Calu3 (cell line): ENCODE results near the gene ARGLU1. TPM values are rescaled to one million over a fixed set of nuclear protein-coding genes. Genes with fewer than 3 reads are reported as not detected.
"Not testable (repeated sequence)": the region's sequence is repeated elsewhere in the genome, so short reads cannot be mapped to it uniquely, and the experiment has no call there.

Experiments used
- BruUV-seq: library from RNA; stranded (reverse); fragments of 400-500 nt; replicated peaks from 2 replicates; lab custom pipeline; 2021; lab: Mats Ljungman, UMichigan
- CTCF ChIA-PET: fragments of 300-600 bp; sonication (Branson Sonifier 250); formaldehyde crosslinking; loops from one replicate; lab custom pipeline; 2022; ENCODE audit warnings: antibody characterized with exemption; lab: Charles Lee
- DNase-seq: peaks from one replicate; pipeline ENCODE4 v3.0.0; 2022
- H3K27ac Mint-ChIP-seq: one replicate; pipeline ENCODE4 v1.8.0; 2022; ENCODE audit warnings: mixed read lengths; ENCODE audit not compliant: unreplicated experiment
- H3K27me3 Mint-ChIP-seq: one replicate; pipeline ENCODE4 v1.8.0; 2022; ENCODE audit warnings: mixed read lengths; ENCODE audit not compliant: unreplicated experiment
- H3K36me3 Mint-ChIP-seq: one replicate; pipeline ENCODE4 v1.8.0; 2022; ENCODE audit warnings: mild to moderate bottlenecking, moderate library complexity, mixed read lengths; ENCODE audit not compliant: insufficient read depth, unreplicated experiment
- H3K4me1 Mint-ChIP-seq: one replicate; pipeline ENCODE4 v1.8.0; 2022; ENCODE audit warnings: mild to moderate bottlenecking, low read depth, mixed read lengths; ENCODE audit not compliant: unreplicated experiment
- H3K4me3 Mint-ChIP-seq: one replicate; pipeline ENCODE4 v1.8.0; 2022; ENCODE audit warnings: mild to moderate bottlenecking, low read depth, moderate library complexity, mixed read lengths; ENCODE audit not compliant: unreplicated experiment
- H3K9me3 Mint-ChIP-seq: one replicate; pipeline ENCODE4 v1.8.0; 2022; ENCODE audit warnings: low read depth, mixed read lengths; ENCODE audit not compliant: unreplicated experiment
- intact Hi-C: fragments of 100-400 bp; cut with micrococcal nuclease; formaldehyde crosslinking; loops from one replicate; pipeline ENCODE4 v1.10.0; 2022; ENCODE audit not compliant: unreplicated experiment
- total RNA-seq: library from RNA; stranded (reverse); gene quantifications from 2 replicates; pipeline ENCODE4 v1.2.3, GENCODE V29; 2022
- TF ChIP-seq, protein P1 (sequence below): fragments of 200-600 bp; IDR thresholded peaks from one replicate; pipeline ENCODE4 v1.8.0; 2022; ENCODE audit warnings: antibody characterized with exemption; ENCODE audit not compliant: unreplicated experiment

Gene ARGLU1
- total RNA-seq, 1 experiment from 2014 or later = 28.8 TPM

DNA sequence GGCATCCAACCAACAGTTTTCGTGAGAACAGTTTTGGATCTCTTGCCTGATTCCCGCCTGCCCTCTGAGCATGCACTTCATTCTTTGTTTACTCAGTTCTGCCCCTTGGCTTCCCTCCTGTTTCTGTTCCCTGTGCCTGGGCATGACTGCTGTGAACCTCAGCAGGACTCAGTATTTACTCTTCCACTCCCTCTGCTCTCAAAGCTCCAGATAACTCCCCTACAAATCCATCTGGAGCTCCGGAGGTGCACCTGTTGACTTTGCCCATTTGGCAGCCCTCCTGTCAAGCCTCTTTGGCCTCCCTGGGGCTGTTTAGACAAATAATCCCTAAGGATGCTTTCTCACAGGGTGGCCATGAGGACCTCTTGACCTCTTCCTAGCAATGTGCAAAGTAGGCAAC is 34.2 kb upstream of the ARGLU1 start:
- CTCF ChIA-PET = no interaction called here
- Mint-ChIP-seq H3K4me1 (no peaks in the 10 kb centered on the region), H3K27me3 (no peaks in the 10 kb centered on the region), H3K36me3 (no peaks in the 10 kb centered on the region), H3K9me3 (peaks cover 4% of the 10 kb centered on the region), H3K27ac (no peak overlapping the region), H3K4me3 (no peak overlapping the region)
- TF ChIP-seq, protein P1, sequence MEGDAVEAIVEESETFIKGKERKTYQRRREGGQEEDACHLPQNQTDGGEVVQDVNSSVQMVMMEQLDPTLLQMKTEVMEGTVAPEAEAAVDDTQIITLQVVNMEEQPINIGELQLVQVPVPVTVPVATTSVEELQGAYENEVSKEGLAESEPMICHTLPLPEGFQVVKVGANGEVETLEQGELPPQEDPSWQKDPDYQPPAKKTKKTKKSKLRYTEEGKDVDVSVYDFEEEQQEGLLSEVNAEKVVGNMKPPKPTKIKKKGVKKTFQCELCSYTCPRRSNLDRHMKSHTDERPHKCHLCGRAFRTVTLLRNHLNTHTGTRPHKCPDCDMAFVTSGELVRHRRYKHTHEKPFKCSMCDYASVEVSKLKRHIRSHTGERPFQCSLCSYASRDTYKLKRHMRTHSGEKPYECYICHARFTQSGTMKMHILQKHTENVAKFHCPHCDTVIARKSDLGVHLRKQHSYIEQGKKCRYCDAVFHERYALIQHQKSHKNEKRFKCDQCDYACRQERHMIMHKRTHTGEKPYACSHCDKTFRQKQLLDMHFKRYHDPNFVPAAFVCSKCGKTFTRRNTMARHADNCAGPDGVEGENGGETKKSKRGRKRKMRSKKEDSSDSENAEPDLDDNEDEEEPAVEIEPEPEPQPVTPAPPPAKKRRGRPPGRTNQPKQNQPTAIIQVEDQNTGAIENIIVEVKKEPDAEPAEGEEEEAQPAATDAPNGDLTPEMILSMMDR = no peak
- no peak for DNase-seq
- intact Hi-C loops = no loop called here
- no TSS peak for BruUV-seq

DNA sequence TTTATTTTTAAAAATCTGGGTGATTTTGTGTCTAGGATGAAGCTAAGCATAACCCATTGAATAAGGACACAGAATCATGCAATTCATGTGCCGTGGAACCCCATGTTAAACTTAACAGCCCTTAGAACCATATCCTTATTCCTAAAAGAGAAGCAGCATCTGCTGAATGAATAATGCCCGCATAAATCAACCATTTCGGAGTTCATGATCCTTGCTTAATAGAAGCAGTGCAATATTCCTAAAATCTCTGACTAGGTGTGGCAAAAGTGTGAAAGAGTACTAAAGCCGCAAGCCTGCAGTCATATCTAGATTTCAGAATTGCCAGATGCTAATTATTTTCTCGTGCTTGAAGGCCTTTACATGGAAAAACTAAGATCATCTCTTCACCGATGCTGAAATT is 33.6 kb upstream of the ARGLU1 start:
- Mint-ChIP-seq H3K9me3 (peaks cover 4% of the 10 kb centered on the region), H3K4me1 (no peaks in the 10 kb centered on the region), H3K27me3 (no peaks in the 10 kb centered on the region), H3K4me3 (no peak overlapping the region), H3K36me3 (no peaks in the 10 kb centered on the region), H3K27ac (no peak overlapping the region)
- CTCF ChIA-PET = no interaction called here
- DNase-seq = no peak
- intact Hi-C loops = no loop called here
- no TSS peak for BruUV-seq
- TF ChIP-seq, protein P1 = no peak

DNA sequence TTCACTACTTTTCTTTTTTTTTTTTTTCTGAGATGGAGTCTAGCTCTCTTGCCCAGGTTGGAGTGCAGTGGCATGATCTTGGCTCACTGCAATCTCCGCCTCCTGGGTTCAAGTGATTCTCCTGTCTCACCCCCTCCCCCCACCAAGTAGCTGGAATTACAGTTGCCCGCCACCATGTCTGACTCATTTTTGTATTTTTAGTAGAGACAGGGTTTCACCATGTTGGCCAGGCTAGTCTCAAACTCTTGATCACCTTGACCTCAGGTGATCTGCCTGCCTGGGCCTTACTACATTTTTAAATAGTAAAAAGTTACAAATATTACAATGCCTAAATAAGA is 32.8 kb upstream of the ARGLU1 start:
- intact Hi-C loops, H3K27ac Mint-ChIP-seq, H3K9me3 Mint-ChIP-seq, CTCF ChIA-PET, H3K36me3 Mint-ChIP-seq, H3K4me1 Mint-ChIP-seq, H3K27me3 Mint-ChIP-seq, DNase-seq, H3K4me3 Mint-ChIP-seq, BruUV-seq: not testable (repeated sequence)

DNA sequence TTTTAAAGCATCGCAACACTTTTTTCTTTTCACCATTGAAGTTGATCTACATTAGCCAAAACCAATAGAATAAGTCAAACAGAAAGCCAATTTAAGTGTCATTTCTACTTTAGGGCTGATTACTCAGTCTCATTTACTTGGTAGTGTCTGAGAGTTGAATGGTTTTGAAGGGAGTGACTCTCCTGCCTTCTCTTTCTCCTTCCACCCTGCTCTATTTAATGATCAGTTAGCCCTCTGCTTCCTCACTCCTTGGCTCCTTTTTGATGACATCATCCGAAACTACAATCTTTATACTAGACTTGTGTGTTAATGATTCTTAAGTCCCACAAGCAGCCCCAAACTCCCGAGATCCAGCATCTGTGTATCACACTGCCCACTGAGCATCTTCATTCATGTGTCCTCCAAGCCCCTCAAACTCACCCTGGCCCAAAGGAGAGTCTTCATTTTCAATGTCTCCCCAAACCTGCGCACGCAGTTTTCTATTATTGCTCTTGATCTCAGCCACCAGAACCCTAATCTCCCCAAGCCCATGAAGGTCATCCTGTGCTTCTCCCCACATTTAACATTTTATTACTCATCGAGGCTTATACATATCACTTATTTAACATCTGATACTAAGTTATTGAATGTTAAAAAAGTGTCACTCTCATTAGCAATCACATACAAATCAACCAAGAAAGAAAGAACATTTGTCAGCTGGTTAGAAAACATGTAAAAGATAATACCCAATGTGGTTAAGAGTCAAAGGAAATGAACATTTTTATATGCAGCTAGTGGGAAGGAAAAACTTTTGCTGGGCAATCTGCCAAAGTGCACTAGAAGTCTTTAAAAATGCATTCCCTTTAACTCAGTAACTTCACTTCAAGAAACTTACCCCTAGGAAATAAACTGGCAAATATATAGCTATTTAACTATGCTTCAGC is 32.2 kb upstream of the ARGLU1 start:
- Mint-ChIP-seq H3K4me3 (no peak overlapping the region), H3K36me3 (no peaks in the 10 kb centered on the region), H3K4me1 (no peaks in the 10 kb centered on the region), H3K27me3 (no peaks in the 10 kb centered on the region), H3K9me3 (peaks cover 2% of the 10 kb centered on the region), H3K27ac (no peak overlapping the region)
- no TSS peak for BruUV-seq
- CTCF ChIA-PET = no interaction called here
- TF ChIP-seq, protein P1 = no peak
- intact Hi-C loops = no loop called here
- DNase-seq = no peak
